Sigmoid colon (tissue), 7 donors: ENCODE results near the gene DNER. TPM values are rescaled to one million over a fixed set of nuclear protein-coding genes. Genes with fewer than 3 reads are reported as not detected.

Experiments used
- DNase-seq: peaks from one replicate; pipeline ENCODE4 v3.0.0-alpha.2; 2019
- H3K27ac ChIP-seq, 4 donors: fragments of 200-600 bp; sonication (generic); one replicate each; pipeline ENCODE4 v1.5.1; 2016 to 2019; ENCODE audit warnings: mild to moderate bottlenecking in 1 of 4
- H3K27me3 ChIP-seq, 3 donors: fragments of 200-600 bp; sonication (generic); one replicate each; pipeline ENCODE4 v1.5.1; 2019; ENCODE audit warnings: mild to moderate bottlenecking in 1 of 3
- H3K36me3 ChIP-seq, 4 donors: fragments of 200-600 bp; sonication (generic); one replicate each; pipeline ENCODE4 v1.5.1; 2016 to 2019
- H3K4me1 ChIP-seq, 4 donors: fragments of 200-600 bp; sonication (generic); one replicate each; pipeline ENCODE4 v1.5.1; 2017 to 2019
- H3K4me3 ChIP-seq, 4 donors: fragments of 200-600 bp; sonication (generic); one replicate each; pipeline ENCODE4 v1.5.1; 2017 to 2019; ENCODE audit warnings: mild to moderate bottlenecking in 2 of 4, moderate library complexity in 1 of 4
- H3K9me3 ChIP-seq, 4 donors: fragments of 200-600 bp in 3 of 4; sonication (generic) in 3 of 4; one replicate each; pipeline versions ENCODE4 v1.5.1 to v1.6.1; 2013 to 2019
- EP300 ChIP-seq, 4 donors: sonication (generic); formaldehyde crosslinking; IDR thresholded peaks; one replicate each; pipeline ENCODE4 v1.6.1; 2017; ENCODE audit warnings: antibody characterized with exemption in 4 of 4
- POLR2A ChIP-seq, 2 donors: fragments of 450-650 bp; IDR thresholded peaks; one replicate each; pipeline ENCODE4 v1.6.1; 2016; ENCODE audit warnings: antibody characterized with exemption in 2 of 2, mild to moderate bottlenecking in 2 of 2, moderate library complexity in 2 of 2
- POLR2AphosphoS5 ChIP-seq, 4 donors: sonication (generic); formaldehyde crosslinking; IDR thresholded peaks; one replicate each; pipeline ENCODE4 v1.6.1; 2017; ENCODE audit warnings: antibody characterized with exemption in 4 of 4
- WGBS, 2 donors: extraction: QIAGEN DNeasy Blood & Tissue Kit; methylation state at CpG; one replicate each; pipeline ENCODE4 v1.1.7; 2013; 5-methylcytosine and 5-hydroxymethylcytosine counted together
- intact Hi-C: fragments of 100-400 bp; cut with DNase I; formaldehyde crosslinking; loops from one replicate; pipeline ENCODE4 v1.15.1; 2023
- polyA plus RNA-seq, 3 donors: library from polyadenylated mRNA; stranded (reverse); fragments of 200-250 nt; gene quantifications; one replicate each; pipeline ENCODE4 v1.2.3, GENCODE V29; 2013
- total RNA-seq, 4 donors: library from RNA; depleted of rRNA; stranded (reverse); fragments of >200 nt; gene quantifications; one replicate each; pipeline ENCODE4 v1.1.0, GENCODE V29; 2016
- TF ChIP-seq, protein P1 (sequence below), 4 experiments: fragments of 450-650 bp in 3 of 4; fragments of 200-600 bp in 1 of 4; IDR thresholded peaks; one replicate each; pipeline ENCODE4 v1.5.1; 2016 to 2019; ENCODE audit warnings: antibody characterized with exemption in 4 of 4, mild to moderate bottlenecking in 3 of 4, moderate library complexity in 2 of 4
- donor health status: healthy with polysubstance abuse.
- donor health status: Bipolar disorder and iron deficiency.
- donor health status: healthy.

DNER gene
- total and polyA plus RNA-seq, 7 donors, result 2.7 to 17.7 (median 9.9) TPM; not detected in 1

DNA sequence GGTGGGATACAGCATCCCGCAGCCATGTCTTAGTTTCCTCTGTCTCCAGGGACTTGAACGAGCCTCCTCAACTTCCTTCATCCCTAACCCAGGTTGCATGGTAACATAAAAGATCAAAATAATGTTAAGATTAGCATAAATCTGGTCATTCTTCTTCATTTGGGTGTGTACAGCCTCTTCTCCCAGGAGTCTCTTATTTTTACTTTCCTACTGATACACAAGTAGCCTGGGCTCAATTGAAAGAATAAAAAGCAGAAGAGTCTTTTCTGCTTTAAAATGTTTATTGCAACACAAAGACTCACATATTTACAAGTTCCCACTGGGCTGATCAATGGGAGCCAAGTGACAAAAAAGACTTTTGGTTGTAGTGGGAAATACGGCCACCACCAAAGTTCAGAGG is 305.4 kb downstream of the DNER start:
- peak overlapping the region; percentile 52 to 75 (median 74) for H3K27ac ChIP-seq
- TF ChIP-seq POLR2AphosphoS5 (IDR thresholded peaks at IDR 0.05) (no peak), EP300 (IDR thresholded peaks at IDR 0.05) (no peak), POLR2A (IDR thresholded peaks at IDR 0.05) (no peak)
- TF ChIP-seq, protein P1, sequence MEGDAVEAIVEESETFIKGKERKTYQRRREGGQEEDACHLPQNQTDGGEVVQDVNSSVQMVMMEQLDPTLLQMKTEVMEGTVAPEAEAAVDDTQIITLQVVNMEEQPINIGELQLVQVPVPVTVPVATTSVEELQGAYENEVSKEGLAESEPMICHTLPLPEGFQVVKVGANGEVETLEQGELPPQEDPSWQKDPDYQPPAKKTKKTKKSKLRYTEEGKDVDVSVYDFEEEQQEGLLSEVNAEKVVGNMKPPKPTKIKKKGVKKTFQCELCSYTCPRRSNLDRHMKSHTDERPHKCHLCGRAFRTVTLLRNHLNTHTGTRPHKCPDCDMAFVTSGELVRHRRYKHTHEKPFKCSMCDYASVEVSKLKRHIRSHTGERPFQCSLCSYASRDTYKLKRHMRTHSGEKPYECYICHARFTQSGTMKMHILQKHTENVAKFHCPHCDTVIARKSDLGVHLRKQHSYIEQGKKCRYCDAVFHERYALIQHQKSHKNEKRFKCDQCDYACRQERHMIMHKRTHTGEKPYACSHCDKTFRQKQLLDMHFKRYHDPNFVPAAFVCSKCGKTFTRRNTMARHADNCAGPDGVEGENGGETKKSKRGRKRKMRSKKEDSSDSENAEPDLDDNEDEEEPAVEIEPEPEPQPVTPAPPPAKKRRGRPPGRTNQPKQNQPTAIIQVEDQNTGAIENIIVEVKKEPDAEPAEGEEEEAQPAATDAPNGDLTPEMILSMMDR (IDR thresholded peaks at IDR 0.05), result no peak
- H3K36me3 ChIP-seq, result no peaks in the 10 kb centered on the region
- H3K4me1 ChIP-seq, result peaks cover 0 to 33% (median 15%) of the 10 kb centered on the region in 4 donors
- no peaks in the 10 kb centered on the region for H3K27me3 ChIP-seq
- DNase-seq, result no peak
- 78 to 80% methylated on average over 3 of the region's 3 CpGs for WGBS, 2 donors
- no peaks in the 10 kb centered on the region for H3K9me3 ChIP-seq
- no peak overlapping the region for H3K4me3 ChIP-seq
- intact Hi-C loops, result no loop called here

DNA sequence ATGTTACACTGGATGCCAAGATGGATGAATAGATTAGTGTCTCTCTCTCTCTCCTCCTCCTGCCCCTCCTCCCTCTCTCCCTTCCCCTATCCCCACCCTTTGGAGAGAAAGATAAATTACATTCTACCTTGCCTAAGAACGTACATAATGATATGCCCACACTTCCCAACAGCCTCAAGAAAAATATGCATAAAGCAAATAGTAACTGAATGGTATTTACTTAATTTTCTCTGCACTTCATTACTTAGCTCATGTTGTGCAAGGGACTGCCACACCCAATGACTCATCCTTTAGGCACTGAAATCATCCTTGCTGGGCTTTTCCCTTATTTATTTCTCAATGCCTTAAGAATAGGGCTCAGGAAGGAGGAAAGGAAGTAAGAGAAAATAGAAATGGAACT is 306.0 kb downstream of the DNER start:
- H3K9me3 ChIP-seq, result no peaks in the 10 kb centered on the region
- peak overlapping the region; percentile 52 to 75 (median 74) for H3K27ac ChIP-seq
- H3K36me3 ChIP-seq, result no peaks in the 10 kb centered on the region
- TF ChIP-seq POLR2AphosphoS5 (IDR thresholded peaks at IDR 0.05) (peak; percentile 38 to 67 (median 52)), POLR2A (IDR thresholded peaks at IDR 0.05) (no peak), EP300 (IDR thresholded peaks at IDR 0.05) (no peak)
- TF ChIP-seq, protein P1 (IDR thresholded peaks at IDR 0.05), result no peak
- intact Hi-C loops, result no loop called here
- 2 to 44% methylated on average over 1 of the region's 1 CpG for WGBS, 2 donors
- H3K27me3 ChIP-seq, result no peaks in the 10 kb centered on the region
- H3K4me1 ChIP-seq, result peaks cover 0 to 33% (median 15%) of the 10 kb centered on the region in 4 donors
- no peak overlapping the region for H3K4me3 ChIP-seq
- peak; percentile 83 for DNase-seq

DNA sequence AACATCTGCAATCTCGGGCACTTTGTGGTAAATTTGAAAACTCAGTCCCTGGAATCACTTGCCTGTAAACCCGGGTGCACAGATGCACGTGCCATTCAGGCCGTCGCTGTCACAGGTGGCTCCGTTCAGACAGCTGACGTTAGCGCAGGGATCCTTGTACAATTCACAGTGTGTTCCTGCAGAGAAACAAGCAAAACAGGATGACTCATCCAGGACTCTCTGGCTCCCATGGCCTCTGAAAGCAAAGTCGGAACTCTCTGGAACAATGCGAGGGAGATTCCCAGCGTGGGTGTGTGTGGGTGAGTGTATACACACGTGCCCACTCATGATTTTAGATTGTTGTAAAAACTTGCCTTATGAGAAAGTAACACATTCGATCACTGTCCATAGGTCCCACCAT is 307.2 kb downstream of the DNER start:
- TF ChIP-seq EP300 (IDR thresholded peaks at IDR 0.05) (peak in 2 of 4 donors; percentile 56 to 83), POLR2A (IDR thresholded peaks at IDR 0.05) (no peak), POLR2AphosphoS5 (IDR thresholded peaks at IDR 0.05) (peak; percentile 65 to 85 (median 72))
- H3K9me3 ChIP-seq, result no peaks in the 10 kb centered on the region
- H3K27me3 ChIP-seq, result no peaks in the 10 kb centered on the region
- peak overlapping the region; percentile 69 to 75 (median 74) for H3K27ac ChIP-seq
- H3K4me1 ChIP-seq, result peaks cover 0 to 33% (median 15%) of the 10 kb centered on the region in 4 donors
- intact Hi-C loops, result no loop called here
- no peak overlapping the region for H3K4me3 ChIP-seq
- no peaks in the 10 kb centered on the region for H3K36me3 ChIP-seq
- peak; percentile 94 for DNase-seq
- 55 to 73% methylated on average over 13 of the region's 13 CpGs for WGBS, 2 donors

DNA sequence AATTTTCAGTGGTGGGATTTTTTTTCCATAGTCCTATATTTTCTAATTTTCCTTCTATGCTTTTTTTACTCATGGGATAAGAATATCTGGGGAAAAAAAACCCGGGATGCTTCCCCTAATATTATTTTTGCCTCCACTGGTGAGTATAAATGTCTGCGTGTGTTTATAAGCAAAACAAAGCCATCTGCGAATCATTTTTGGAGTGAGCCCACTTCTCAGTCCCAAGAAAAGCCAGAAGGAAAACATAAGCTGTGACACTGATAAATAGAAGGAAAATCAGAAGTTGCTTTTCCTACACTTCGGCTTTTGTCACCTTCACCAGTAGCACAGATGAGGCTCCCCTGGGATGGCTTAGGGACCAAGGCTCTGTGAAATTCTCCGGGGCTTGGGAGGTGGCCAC is 308.6 kb downstream of the DNER start:
- DNase-seq, result no peak
- no peak overlapping the region for H3K4me3 ChIP-seq
- H3K36me3 ChIP-seq, result no peaks in the 10 kb centered on the region
- no peaks in the 10 kb centered on the region for H3K9me3 ChIP-seq
- peak overlapping the region; percentile 69 to 75 (median 74) for H3K27ac ChIP-seq
- WGBS, 2 donors, result 81 to 89% methylated on average over 5 of the region's 5 CpGs
- intact Hi-C loops, result no loop called here
- peaks cover 0 to 30% (median 15%) of the 10 kb centered on the region in 4 donors for H3K4me1 ChIP-seq
- no peak for TF ChIP-seq POLR2A (IDR thresholded peaks at IDR 0.05)
- TF ChIP-seq POLR2AphosphoS5 (IDR thresholded peaks at IDR 0.05), result no peak
- TF ChIP-seq, protein P1 (IDR thresholded peaks at IDR 0.05), result no peak
- no peak for TF ChIP-seq EP300 (IDR thresholded peaks at IDR 0.05)
- H3K27me3 ChIP-seq, result no peaks in the 10 kb centered on the region

DNA sequence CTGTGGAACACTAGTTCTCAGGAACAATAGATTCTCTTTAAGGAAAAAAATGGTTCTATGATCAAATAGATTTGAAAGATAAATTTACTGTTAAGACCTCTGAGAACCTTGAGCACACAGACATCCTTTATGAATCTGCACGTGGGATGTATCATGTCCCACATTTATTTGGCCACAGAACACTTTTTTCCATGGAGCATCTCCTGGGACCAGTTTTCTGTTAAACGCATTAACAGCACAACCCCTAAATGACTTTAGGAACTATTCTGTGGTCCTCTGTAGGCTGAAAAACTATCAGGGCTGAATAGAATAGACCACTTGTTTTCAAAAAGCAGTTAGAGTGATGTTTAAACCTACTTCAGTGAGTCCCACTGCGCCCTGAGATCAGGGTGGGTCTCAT is 311.1 kb downstream of the DNER start:
- Histone ChIP-seq H3K36me3 (no peaks in the 10 kb centered on the region), H3K4me3 (no peak overlapping the region), H3K4me1 (peaks cover 0 to 19% (median 12%) of the 10 kb centered on the region in 4 donors), H3K27me3 (no peaks in the 10 kb centered on the region), H3K27ac (no peak overlapping the region), H3K9me3 (no peaks in the 10 kb centered on the region)
- intact Hi-C loops, result no loop called here
- DNase-seq, result no peak
- TF ChIP-seq POLR2A (IDR thresholded peaks at IDR 0.05) (no peak), POLR2AphosphoS5 (IDR thresholded peaks at IDR 0.05) (no peak), EP300 (IDR thresholded peaks at IDR 0.05) (no peak)
- TF ChIP-seq, protein P1 (IDR thresholded peaks at IDR 0.05), result no peak
- WGBS, 2 donors, result 80 to 85% methylated on average over 3 of the region's 3 CpGs
